Testis (tissue), 2 donors: ENCODE measurements around the gene APPBP2.

Source experiments
- CTCF ChIP-seq, 3 experiments: fragments of 450-650 bp in 2 of 3; fragments of 200-600 bp in 1 of 3; sonication (generic) in 1 of 3; IDR thresholded peaks; one replicate each; pipeline ENCODE4 v1.5.1; 2016 to 2019; ENCODE audit warnings: antibody characterized with exemption in 3 of 3, mild to moderate bottlenecking in 2 of 3, moderate library complexity in 1 of 3
- POLR2A ChIP-seq: fragments of 450-650 bp; IDR thresholded peaks from one replicate; pipeline ENCODE4 v1.6.1; 2017; ENCODE audit warnings: antibody characterized with exemption, mild to moderate bottlenecking, moderate library complexity

- TF ChIP-seq CTCF (IDR thresholded peaks at IDR 0.05) (no peak), POLR2A (no peak)
Observed at GRCh38 chr17:60548990-60549389, 22.9 kb upstream of the APPBP2 start.
